Upper lobe of left lung (tissue), 6 donors: ENCODE data around the gene SRP19. TPM values are rescaled to one million over a fixed set of nuclear protein-coding genes. Genes with fewer than 3 reads are reported as not detected.
"Not testable (repeated sequence)": the region's sequence is repeated elsewhere in the genome, so short reads cannot be mapped to it uniquely, and the experiment has no call there.

Experiments used
- ATAC-seq, 2 donors: fragments of 200-7000 bp; cut with Tn5 transposase; one replicate each; pipeline ENCODE4 v1.9.1; 2022; ENCODE audit warnings: mild to moderate bottlenecking in 2 of 2, moderate library complexity in 2 of 2; ENCODE audit not compliant: low FRiP score in 2 of 2
- DNase-seq, 2 donors: peaks; one replicate each; pipeline ENCODE4 v3.0.0-alpha.2; 2019 to 2020
- H3K27ac ChIP-seq, 4 donors: fragments of 200-600 bp; sonication (generic); one replicate each; pipeline ENCODE4 v1.5.1; 2016 to 2019
- H3K27me3 ChIP-seq, 4 donors: fragments of 200-600 bp; sonication (generic); one replicate each; pipeline ENCODE4 v1.5.1; 2017 to 2019
- H3K36me3 ChIP-seq, 4 donors: fragments of 200-600 bp; sonication (generic); one replicate each; pipeline ENCODE4 v1.5.1; 2016 to 2019
- H3K4me1 ChIP-seq, 4 donors: fragments of 200-600 bp; sonication (generic); one replicate each; pipeline ENCODE4 v1.5.1; 2018 to 2019
- H3K4me3 ChIP-seq, 4 donors: fragments of 200-600 bp; sonication (generic); one replicate each; pipeline ENCODE4 v1.5.1; 2017 to 2019; ENCODE audit warnings: mild to moderate bottlenecking in 2 of 4, moderate library complexity in 1 of 4
- H3K9me3 ChIP-seq, 4 donors: fragments of 200-600 bp; sonication (generic); one replicate each; pipeline ENCODE4 v1.5.1; 2018 to 2019
- CTCF ChIP-seq, 6 experiments: fragments of 450-650 bp in 4 of 6; fragments of 200-600 bp in 2 of 6; sonication (generic) in 2 of 6; IDR thresholded peaks; one replicate each; pipeline ENCODE4 v1.5.1; 2016 to 2019; ENCODE audit warnings: antibody characterized with exemption in 6 of 6
- EP300 ChIP-seq, 4 donors: sonication (generic); formaldehyde crosslinking; IDR thresholded peaks; one replicate each; pipeline ENCODE4 v1.5.1; 2017; ENCODE audit warnings: antibody characterized with exemption in 4 of 4, control low read depth in 2 of 4
- POLR2A ChIP-seq, 4 donors: fragments of 450-650 bp; IDR thresholded peaks; one replicate each; pipeline ENCODE4 v1.5.1; 2016 to 2017; ENCODE audit warnings: antibody characterized with exemption in 4 of 4, mild to moderate bottlenecking in 2 of 4
- POLR2AphosphoS5 ChIP-seq, 2 donors: sonication (generic); formaldehyde crosslinking; IDR thresholded peaks; one replicate each; pipeline ENCODE4 v1.5.1; 2017; ENCODE audit warnings: antibody characterized with exemption in 2 of 2
- WGBS, 2 donors: methylation state at CpG; one replicate each; pipeline ENCODE4 v1.1.5; 2017 to 2018; 5-methylcytosine and 5-hydroxymethylcytosine counted together
- total RNA-seq, 6 donors: library from RNA; depleted of rRNA in 4 of 6; stranded (reverse); fragments of >200 nt in 4 of 6; gene quantifications; one replicate each; pipeline versions ENCODE4 v1.1.0 to v1.2.1, GENCODE V29; 2016 to 2021
- donor health status: DM: no; HTN: no; CAD: no; lungs with moderate emphysema.
- donor health status: DM: no; HTN: yes; CAD: no; lungs with severe emphysema.

Gene SRP19
- total RNA-seq, 6 donors from 2014 or later = 27.3 to 90.1 (median 38.9) TPM

GRCh38 chr5:112902561-112902960, 41.5 kb downstream of the SRP19 start:
- Histone ChIP-seq H3K4me3 (no peak overlapping the region), H3K9me3 (no peaks in the 10 kb centered on the region), H3K4me1 (no peaks in the 10 kb centered on the region), H3K36me3 (peaks cover 9 to 58% (median 25%) of the 10 kb centered on the region in 4 donors), H3K27ac (no peak overlapping the region), H3K27me3 (no peaks in the 10 kb centered on the region)
- WGBS, 2 donors = 91 to 95% methylated on average over 3 of the region's 3 CpGs
- ATAC-seq (no peak), DNase-seq (no peak)
- TF ChIP-seq EP300 (IDR thresholded peaks at IDR 0.05) = no peak

GRCh38 chr5:112904996-112905395, 43.9 kb downstream of the SRP19 start:
- not testable (repeated sequence) for H3K9me3 ChIP-seq, ATAC-seq
- 63 to 87% methylated on average over 3 of the region's 3 CpGs for WGBS, 2 donors

GRCh38 chr5:112906637-112907036, 45.5 kb downstream of the SRP19 start:
- TF ChIP-seq EP300 (IDR thresholded peaks at IDR 0.05) = no peak
- TF ChIP-seq CTCF (IDR thresholded peaks at IDR 0.05) = no peak
- no peak for TF ChIP-seq POLR2AphosphoS5 (IDR thresholded peaks at IDR 0.05)
- no peak for TF ChIP-seq POLR2A (IDR thresholded peaks at IDR 0.05)
- no peaks in the 10 kb centered on the region for H3K4me1 ChIP-seq
- peaks cover 4 to 43% (median 16%) of the 10 kb centered on the region in 4 donors for H3K36me3 ChIP-seq
- no peak overlapping the region for H3K4me3 ChIP-seq
- no peak for ATAC-seq
- H3K27me3 ChIP-seq = no peaks in the 10 kb centered on the region
- no peaks in the 10 kb centered on the region for H3K9me3 ChIP-seq
- H3K27ac ChIP-seq = no peak overlapping the region
- no peak for DNase-seq
- 95% methylated on average over 3 of the region's 3 CpGs for WGBS, 2 donors

More at GRCh38 chr5:112904996-112905395, 43.9 kb downstream of the SRP19 start:
- H3K27ac ChIP-seq, DNase-seq, H3K4me3 ChIP-seq, H3K4me1 ChIP-seq, H3K27me3 ChIP-seq: not testable (repeated sequence)
- peaks cover 9 to 47% (median 23%) of the 10 kb centered on the region in 4 donors for H3K36me3 ChIP-seq

- no peak for ATAC-seq
- no peak overlapping the region for H3K4me3 ChIP-seq
- WGBS, 2 donors = 86 to 88% methylated on average over 4 of the region's 4 CpGs
Measured at GRCh38 chr5:112907166-112907631, 46.1 kb downstream of the SRP19 start.

GRCh38 chr5:112908854-112909253, 47.8 kb downstream of the SRP19 start:
- DNase-seq (no peak), ATAC-seq (no peak)
- no peaks in the 10 kb centered on the region for H3K27me3 ChIP-seq
- H3K4me1 ChIP-seq = peaks cover 0 to 3% (median 0%) of the 10 kb centered on the region in 4 donors
- no peaks in the 10 kb centered on the region for H3K9me3 ChIP-seq
- H3K4me3 ChIP-seq = no peak overlapping the region
- peaks cover 4 to 29% (median 15%) of the 10 kb centered on the region in 4 donors for H3K36me3 ChIP-seq
- TF ChIP-seq EP300 (IDR thresholded peaks at IDR 0.05) (no peak), POLR2A (IDR thresholded peaks at IDR 0.05) (no peak), CTCF (IDR thresholded peaks at IDR 0.05) (no peak), POLR2AphosphoS5 (IDR thresholded peaks at IDR 0.05) (no peak)
- H3K27ac ChIP-seq = no peak overlapping the region

More at GRCh38 chr5:112907166-112907631, 46.1 kb downstream of the SRP19 start:
- Histone ChIP-seq H3K36me3 (peaks cover 4 to 37% (median 15%) of the 10 kb centered on the region in 4 donors), H3K27me3 (no peaks in the 10 kb centered on the region), H3K9me3 (no peaks in the 10 kb centered on the region), H3K27ac (no peak overlapping the region), H3K4me1 (no peaks in the 10 kb centered on the region)
- DNase-seq = no peak
- no peak for TF ChIP-seq POLR2A (IDR thresholded peaks at IDR 0.05)
- TF ChIP-seq POLR2AphosphoS5 (IDR thresholded peaks at IDR 0.05) = no peak
- no peak for TF ChIP-seq EP300 (IDR thresholded peaks at IDR 0.05)
- TF ChIP-seq CTCF (IDR thresholded peaks at IDR 0.05) = no peak

- WGBS, 2 donors = 92 to 96% methylated on average over 1 of the region's 1 CpG
- TF ChIP-seq POLR2AphosphoS5 (IDR thresholded peaks at IDR 0.05) (no peak), EP300 (IDR thresholded peaks at IDR 0.05) (no peak), CTCF (IDR thresholded peaks at IDR 0.05) (no peak), POLR2A (IDR thresholded peaks at IDR 0.05) (no peak)
Measured at GRCh38 chr5:112910529-112910928, 49.4 kb downstream of the SRP19 start.

More at GRCh38 chr5:112910529-112910928, 49.4 kb downstream of the SRP19 start:
- no peaks in the 10 kb centered on the region for H3K9me3 ChIP-seq
- H3K27me3 ChIP-seq = no peaks in the 10 kb centered on the region
- H3K27ac ChIP-seq = no peak overlapping the region
- DNase-seq (no peak), ATAC-seq (no peak)
- peaks cover 4 to 32% (median 15%) of the 10 kb centered on the region in 4 donors for H3K36me3 ChIP-seq
- H3K4me1 ChIP-seq = peaks cover 0 to 8% (median 3%) of the 10 kb centered on the region in 4 donors
- H3K4me3 ChIP-seq = no peak overlapping the region
